Measurements from ENCODE around the gene RPL13.

The RPL13 gene

GRCh38 chr16:89545831-89546574, 14.5 kb upstream of the RPL13 start:
- DNase-seq: no peak

- no peak for DNase-seq
Measured at GRCh38 chr16:89546781-89547180, 13.7 kb upstream of the RPL13 start.

GRCh38 chr16:89547291-89547690, 13.2 kb upstream of the RPL13 start:
- DNase-seq: no peak

GRCh38 chr16:89547860-89548259, 12.6 kb upstream of the RPL13 start:
- no peak for DNase-seq

- DNase-seq: no peak
Measured at GRCh38 chr16:89548344-89549006, 12.0 kb upstream of the RPL13 start.

- no peak for DNase-seq
Measured at GRCh38 chr16:89549007-89549700, 11.3 kb upstream of the RPL13 start.

- DNase-seq: no peak
Measured at GRCh38 chr16:89550421-89551007, 10.0 kb upstream of the RPL13 start.

GRCh38 chr16:89552329-89552728, 8.2 kb upstream of the RPL13 start:
- no peak for DNase-seq

- no peak for DNase-seq
Measured at GRCh38 chr16:89552913-89553312, 7.6 kb upstream of the RPL13 start.

GRCh38 chr16:89553733-89554132, 6.7 kb upstream of the RPL13 start:
- DNase-seq: no peak

GRCh38 chr16:89554343-89554742, 6.1 kb upstream of the RPL13 start:
- no peak for DNase-seq

- no peak for DNase-seq
Measured at GRCh38 chr16:89555265-89555664, 5.2 kb upstream of the RPL13 start.

GRCh38 chr16:89555780-89556179, 4.7 kb upstream of the RPL13 start:
- no peak for DNase-seq

- DNase-seq: no peak
Measured at GRCh38 chr16:89556750-89557689, 3.5 kb upstream of the RPL13 start.

GRCh38 chr16:89557690-89558490, 2.6 kb upstream of the RPL13 start:
- no peak for DNase-seq

- DNase-seq: no peak
Measured at GRCh38 chr16:89561142-89561883, 831 bp downstream of the RPL13 start.

- DNase-seq: no peak
Measured at GRCh38 chr16:89561884-89562599, 1.6 kb downstream of the RPL13 start.

GRCh38 chr16:89562939-89563338, 2.5 kb downstream of the RPL13 start:
- DNase-seq: no peak

- DNase-seq: no peak
Measured at GRCh38 chr16:89563639-89564392, 3.3 kb downstream of the RPL13 start.

Data from GOT3 (cell line).